Measurements from ENCODE around the gene CABLES2.

The CABLES2 gene

DNA sequence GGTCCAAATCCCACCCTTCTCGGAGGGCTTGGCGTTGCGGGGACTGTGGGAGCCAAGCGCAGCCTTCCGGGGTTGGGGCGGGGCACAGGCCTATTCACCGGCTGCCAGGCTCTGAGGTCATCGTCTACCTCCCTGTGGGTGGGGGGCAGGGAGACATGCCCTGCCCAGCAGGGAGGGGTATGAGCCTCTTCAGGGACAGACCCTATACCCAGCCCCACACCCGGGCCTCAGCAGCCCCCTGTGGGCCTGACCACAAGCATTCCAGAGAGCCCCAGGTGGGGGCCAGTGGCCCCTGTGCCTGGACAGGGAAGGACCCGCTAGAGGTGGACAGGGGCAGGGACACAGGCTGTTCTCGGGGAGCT is 51.6 kb downstream of the CABLES2 start:
- TF ChIP-seq, protein P1, sequence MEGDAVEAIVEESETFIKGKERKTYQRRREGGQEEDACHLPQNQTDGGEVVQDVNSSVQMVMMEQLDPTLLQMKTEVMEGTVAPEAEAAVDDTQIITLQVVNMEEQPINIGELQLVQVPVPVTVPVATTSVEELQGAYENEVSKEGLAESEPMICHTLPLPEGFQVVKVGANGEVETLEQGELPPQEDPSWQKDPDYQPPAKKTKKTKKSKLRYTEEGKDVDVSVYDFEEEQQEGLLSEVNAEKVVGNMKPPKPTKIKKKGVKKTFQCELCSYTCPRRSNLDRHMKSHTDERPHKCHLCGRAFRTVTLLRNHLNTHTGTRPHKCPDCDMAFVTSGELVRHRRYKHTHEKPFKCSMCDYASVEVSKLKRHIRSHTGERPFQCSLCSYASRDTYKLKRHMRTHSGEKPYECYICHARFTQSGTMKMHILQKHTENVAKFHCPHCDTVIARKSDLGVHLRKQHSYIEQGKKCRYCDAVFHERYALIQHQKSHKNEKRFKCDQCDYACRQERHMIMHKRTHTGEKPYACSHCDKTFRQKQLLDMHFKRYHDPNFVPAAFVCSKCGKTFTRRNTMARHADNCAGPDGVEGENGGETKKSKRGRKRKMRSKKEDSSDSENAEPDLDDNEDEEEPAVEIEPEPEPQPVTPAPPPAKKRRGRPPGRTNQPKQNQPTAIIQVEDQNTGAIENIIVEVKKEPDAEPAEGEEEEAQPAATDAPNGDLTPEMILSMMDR (IDR thresholded peaks at IDR 0.05; ENCODE audit: low read depth, low read length), result no peak
- no peak for DNase-seq (ENCODE audit: extremely low read depth, low read depth)

- DNase-seq (ENCODE audit: extremely low read depth, low read depth), result no peak
- TF ChIP-seq, protein P1 (IDR thresholded peaks at IDR 0.05; ENCODE audit: low read depth, low read length), result no peak
Measured at GRCh38 chr20:62354811-62355341, 52.2 kb downstream of the CABLES2 start.

DNA sequence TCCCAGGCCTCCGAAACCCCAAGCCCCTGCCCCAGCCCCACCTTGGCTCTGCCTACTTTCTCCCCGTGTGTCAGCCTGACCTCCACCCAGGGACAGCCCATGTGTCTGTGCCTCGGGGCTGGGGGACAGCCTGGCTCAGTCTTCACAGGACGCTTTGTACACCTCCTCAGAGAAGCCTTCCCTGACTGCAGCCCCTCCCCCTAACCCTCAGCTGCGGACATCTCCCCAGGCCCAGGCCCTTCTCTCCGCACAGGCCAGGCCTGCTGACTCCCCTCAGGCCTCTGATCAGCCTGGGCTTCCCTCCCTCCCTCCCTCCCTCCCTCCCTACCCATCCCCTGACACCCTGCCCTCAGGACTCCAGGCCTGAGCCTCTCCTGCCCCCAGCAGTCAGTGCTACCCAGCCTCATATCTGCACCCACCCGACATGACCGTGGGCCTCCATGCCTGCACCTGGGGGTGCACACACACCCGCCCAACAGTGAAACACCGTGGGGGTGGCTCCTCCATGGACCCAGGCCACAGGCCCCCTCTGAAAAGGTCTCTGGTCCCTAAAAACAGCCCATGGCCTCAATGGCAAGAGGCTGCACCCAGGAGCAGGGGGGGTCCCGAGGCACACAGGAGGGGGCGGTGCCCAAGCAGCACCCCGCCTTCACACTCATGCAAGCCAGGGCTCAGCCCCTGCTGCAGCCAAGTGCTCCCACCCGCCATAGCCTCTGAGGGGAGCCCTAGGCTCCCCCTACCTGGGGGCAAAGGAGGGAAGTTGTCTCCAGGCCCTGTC is 52.9 kb downstream of the CABLES2 start:
- DNase-seq (ENCODE audit: extremely low read depth, low read depth), result no peak
- TF ChIP-seq, protein P1 (IDR thresholded peaks at IDR 0.05; ENCODE audit: low read depth, low read length), result no peak

DNA sequence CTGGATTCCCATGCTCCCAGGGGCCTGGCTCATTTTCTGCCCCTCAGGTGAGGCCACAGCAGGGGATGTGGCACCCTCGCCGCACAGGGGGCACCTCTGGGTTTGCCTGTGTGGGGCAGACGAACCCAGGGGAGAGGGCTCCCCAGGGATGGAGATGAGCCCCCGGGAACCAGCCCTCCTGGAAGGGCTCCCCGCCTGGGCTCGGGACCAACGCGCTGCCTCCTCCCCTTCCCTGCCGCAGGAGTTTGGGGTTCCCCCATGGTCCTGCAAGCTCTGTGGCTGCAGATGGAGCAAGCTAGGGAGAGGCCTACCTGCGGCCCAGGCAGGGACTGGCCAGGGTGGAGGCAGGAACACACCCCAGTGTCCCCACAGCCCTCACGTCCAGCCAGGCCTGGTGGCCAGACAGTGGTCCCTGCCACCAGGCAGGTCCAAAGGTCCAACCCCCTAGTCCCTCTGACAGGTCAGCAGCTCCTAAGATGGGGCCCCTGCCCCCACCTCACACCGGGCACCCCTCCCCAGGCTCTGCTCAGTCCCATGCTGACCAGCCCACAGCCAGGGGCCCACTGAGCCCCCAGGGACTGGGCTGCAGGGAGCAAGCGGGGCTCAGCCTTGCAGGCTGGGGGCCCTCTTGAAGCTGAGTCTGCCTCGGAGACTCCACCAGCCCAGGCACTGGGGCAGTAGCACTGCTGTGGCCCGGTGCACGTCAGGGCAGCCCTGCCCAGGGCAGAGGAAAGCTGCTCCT is 53.6 kb downstream of the CABLES2 start:
- TF ChIP-seq, protein P1 (IDR thresholded peaks at IDR 0.05; ENCODE audit: low read depth, low read length), result no peak
- DNase-seq (ENCODE audit: extremely low read depth, low read depth), result no peak

GRCh38 chr20:62352402-62353288 is 54.4 kb downstream of the CABLES2 start:
- TF ChIP-seq, protein P1 (IDR thresholded peaks at IDR 0.05; ENCODE audit: low read depth, low read length), result no peak
- no peak for DNase-seq (ENCODE audit: extremely low read depth, low read depth)

DNA sequence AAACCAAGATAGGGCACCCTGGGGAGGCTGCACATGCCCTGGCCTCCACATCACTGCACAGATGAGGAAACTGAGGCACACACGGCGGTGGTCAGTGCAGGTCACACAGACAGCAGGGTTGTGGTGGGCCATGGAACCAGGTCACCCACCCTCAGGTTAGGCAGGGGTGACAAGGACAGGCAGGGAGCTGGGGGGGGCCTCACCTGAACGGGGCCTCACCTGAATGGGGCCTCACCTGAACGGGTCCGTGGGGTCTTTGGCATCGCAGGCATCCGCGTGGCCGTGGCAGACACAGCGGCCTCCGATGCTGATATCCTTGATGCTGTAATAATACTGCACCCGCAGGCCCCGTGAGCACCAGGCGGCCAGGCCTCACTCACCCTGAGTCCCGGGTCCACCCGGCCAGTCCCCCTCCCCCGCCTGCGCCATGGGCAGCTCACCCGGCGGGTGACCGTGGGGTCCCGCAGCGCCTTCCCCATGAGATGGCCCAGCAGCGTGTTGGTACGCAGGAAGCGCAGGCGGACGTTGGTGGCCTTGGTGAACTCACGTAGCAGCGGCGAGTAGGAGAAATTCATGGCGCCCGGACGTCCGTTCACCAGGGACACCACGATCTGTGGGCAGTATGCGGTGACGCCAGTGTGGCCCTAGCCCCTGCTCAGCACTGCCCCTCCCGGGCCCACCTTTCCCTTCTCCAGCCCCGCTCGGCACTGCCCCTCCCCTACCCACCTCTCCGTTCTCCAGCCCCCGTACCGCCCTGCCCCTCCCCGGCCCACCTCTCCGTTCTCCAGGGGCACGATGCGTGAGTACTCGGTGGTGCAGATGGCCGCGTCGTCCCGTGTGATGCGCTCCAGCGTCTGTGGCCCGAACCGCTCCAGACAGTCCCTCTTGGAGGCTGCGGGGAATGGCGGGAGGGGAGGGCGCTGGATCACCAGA is 55.4 kb downstream of the CABLES2 start:
- no peak for DNase-seq (ENCODE audit: extremely low read depth, low read depth)
- TF ChIP-seq, protein P1 (IDR thresholded peaks at IDR 0.05; ENCODE audit: low read depth, low read length), result no peak

Measured in AG09319 (cell line).